GM18870 (cell line): ENCODE results near the gene CENPM.

Experiments
- ATAC-seq: cut with Tn5 transposase; IDR thresholded peaks from one replicate; pipeline ENCODE4 v1.9.1; 2021; ENCODE audit warnings: moderate library complexity; ENCODE audit not compliant: unreplicated experiment

Gene CENPM

DNA sequence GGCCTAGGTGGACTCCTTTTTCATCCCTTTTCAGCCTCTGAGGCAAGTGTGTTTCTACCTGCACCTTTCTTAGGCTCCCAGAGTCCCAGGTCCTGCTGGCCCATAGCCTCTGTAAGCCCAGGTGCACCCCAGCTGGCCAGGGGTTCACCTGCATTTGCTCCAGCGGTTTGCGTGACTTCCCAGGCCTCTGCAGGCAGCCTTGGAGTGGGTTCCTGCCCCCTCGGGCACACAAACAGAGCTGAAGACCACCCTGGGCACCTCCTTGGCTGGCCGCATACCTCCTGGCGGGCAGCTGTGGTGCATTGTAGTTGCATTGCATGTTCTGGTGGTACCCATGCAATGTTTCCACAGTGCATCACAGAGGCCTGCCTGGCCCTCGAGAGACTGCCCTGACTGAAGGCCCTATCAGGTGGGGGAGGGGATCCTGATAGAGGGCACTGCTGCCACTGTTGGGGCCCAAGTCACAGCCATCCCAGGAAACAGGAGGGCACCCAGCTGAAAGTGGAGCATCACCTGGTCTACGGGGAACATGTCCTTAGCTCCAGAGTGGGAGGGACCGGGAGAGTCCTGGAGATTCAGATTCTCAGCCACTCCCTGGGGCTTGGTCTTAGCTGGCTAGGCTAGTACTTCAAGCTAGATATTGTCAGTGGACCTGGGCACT lies 46.2 kb downstream of the CENPM start:
- no peak for ATAC-seq

DNA sequence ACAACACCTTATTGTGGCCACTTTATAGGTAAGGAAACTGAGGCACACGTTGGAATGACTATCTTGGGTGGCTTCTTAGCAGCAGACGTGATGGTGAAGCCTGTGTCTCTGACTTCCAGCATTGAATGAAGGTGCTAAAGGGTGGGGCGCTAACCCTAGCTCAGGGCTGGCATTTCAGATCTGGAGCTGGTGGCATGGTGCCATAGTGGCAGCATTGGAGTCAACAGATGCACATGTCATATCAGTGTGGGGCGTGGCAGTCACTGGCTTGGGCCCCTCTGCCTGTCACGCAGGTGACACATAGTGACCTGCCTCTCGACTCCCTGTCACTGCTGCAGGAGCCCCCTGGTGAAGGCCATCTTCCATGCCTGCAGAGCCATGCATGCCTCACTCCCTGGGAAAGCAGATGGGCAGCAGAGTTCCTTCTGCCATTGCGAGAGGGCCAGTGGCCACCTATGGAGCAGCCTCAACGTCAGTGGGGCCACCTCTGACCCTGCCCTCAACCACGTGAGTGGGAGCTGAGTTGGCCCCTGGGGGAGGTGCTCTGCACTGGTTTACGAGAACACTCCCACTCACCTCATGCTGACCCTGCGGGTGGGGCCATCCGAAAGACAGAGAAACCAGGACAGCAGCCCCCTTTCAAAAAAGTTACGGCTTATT lies 46.8 kb downstream of the CENPM start:
- no peak for ATAC-seq

DNA sequence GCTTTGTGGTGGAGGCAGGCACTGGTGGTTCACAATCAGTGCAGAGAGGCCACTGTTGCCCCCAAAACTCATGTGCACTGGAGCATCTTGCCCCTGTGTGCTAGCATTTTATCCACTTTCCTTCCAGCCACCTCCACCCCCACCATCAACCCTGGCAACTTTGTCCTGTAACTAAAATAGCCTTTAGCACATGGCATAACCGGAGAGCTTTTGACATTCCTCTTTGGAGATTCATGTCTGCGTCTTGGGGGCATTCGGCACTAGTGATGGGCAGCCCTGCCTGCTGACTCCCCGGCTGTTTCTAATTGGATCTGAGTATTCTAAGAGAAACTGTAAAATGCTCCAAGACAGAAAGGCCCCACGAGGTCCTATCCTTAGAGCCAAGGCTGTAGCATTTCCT lies 47.8 kb downstream of the CENPM start:
- ATAC-seq = no peak

DNA sequence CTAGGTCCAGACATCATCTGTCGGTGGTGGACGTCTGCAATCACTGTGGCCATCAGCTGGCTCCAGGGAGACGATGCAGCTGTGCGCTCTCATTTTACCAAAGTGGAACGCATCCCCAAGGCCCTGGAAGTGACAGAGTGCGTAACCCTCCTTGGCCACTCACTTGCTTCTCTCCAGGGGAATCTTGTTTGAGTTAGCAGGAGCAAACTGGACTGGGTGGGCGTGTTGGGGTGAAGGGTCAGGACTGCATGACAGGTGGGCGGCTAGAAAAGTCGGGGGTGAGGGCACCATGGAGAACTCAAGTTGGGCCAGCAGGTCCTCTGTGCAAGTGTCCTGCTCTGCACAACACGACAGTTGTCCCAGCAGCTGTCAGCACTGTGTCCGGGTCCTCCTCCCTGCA lies 48.3 kb downstream of the CENPM start:
- no peak for ATAC-seq

DNA sequence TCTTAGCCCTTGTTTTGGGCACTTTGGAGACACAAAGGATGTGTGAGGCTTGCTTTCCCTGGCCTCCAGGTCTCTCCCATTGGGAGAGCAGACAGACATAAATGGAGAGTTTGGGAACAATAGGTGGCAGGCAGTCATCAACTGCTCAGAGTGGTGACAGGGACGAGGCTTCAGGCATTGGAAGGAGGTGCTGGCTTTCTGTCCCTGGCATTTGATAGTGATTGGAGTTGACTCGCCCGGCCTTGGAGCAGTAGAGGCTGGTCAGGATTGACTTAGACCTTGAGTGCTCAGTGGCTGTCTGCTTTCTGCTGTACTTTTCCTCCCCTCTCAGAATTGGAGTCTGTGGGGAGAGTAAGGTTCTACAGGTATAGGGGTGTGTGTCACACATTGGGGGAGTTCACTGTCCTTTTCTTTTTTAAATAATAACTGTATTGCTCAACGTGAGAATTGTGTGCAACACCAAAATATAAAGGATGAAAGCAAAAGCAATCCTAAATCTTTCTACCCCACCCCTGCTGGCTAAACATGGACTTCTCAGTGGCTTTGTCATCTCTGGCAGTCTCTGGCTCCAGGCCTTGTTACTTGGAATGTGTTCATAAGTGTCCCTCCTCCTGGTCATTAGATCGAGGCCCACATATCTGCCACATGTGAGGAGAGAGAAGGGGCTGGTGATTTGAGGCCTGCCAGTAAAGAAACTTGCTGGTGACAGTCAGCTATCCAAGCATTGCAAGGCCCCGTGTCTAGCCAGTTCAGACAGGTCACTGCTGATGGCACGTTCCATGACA lies 53.2 kb downstream of the CENPM start:
- ATAC-seq = no peak

DNA sequence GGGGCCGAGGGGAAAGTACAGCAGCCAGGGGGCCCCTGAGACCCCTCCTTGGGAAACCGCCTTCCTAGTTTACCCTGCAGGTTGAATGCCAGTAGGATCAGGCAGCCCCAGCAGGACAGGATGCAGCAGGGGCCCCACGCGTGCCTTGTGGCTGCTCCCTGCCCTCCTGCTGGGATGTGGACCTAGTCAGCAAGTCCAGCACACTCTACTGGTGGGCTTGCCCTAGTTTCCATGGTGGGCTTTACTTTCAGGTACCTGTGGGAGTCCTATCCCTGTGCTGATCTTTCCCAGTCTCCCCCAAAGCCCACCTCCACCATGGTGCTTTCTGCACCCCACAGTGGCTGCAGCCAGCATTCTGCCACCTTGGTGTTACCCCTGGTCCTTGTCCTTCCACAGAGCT lies 54.2 kb downstream of the CENPM start:
- ATAC-seq = no peak

DNA sequence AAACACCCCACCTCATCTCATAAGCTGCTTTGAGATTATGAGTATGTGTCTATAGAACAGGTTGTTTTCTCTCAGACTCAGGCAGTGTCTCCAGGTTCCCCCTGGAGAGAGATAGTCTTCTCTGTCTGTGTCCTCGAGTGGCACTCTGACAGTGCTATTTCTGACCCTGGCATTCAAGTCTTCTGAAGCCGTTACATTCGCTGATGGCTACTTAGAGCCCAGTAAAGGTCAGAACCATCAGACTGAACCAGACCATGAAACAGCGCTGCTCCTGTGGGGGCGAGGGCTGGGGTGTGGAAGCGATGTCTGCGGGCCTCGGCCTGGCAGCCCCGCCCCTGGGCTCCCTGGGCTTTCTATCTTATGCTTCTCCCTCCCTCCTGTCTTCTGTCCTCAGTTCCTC lies 55.5 kb downstream of the CENPM start:
- ATAC-seq = no peak
